ENCODE results near the gene NEDD4L. TPM values are rescaled to one million over a fixed set of nuclear protein-coding genes. Genes with fewer than 3 reads are reported as not detected.

The NEDD4L gene
- total RNA-seq, 1 donor from 2014 or later, result 32.6 TPM

- intact Hi-C loops (cut with micrococcal nuclease), result no loop called here
- CTCF ChIA-PET, result interaction anchor here (0.6 to 3.5 kb wide), 5 partner anchors 8 to 483 kb away, joined by 3 to 21 read pairs (median 4); partner anchors contain the start of gene NEDD4L
- H3K9me3 Mint-ChIP-seq, result no peaks in the 10 kb centered on the region
These were observed 73.9 kb downstream of the NEDD4L start for GRCh38 chr18:58117786-58118403.

GRCh38 chr18:58118536-58118935, 74.5 kb downstream of the NEDD4L start:
- ChIA-PET POLR2A (no interaction called here), CTCF (interaction anchor here (1.1 to 3.5 kb wide), 3 partner anchors 8 to 160 kb away, joined by 3 to 21 read pairs (median 5); partner anchors contain the start of gene NEDD4L)
- H3K9me3 Mint-ChIP-seq, result no peaks in the 10 kb centered on the region
- no peak for DNase-seq
- no peaks in the 10 kb centered on the region for H3K27me3 Mint-ChIP-seq
- H3K36me3 Mint-ChIP-seq (ENCODE audit: low read depth), result no peaks in the 10 kb centered on the region
- intact Hi-C loops (cut with micrococcal nuclease), result no loop called here
- TF ChIP-seq CTCF (IDR thresholded peaks at IDR 0.05), result no peak
- no peak overlapping the region for H3K27ac Mint-ChIP-seq
- H3K4me3 Mint-ChIP-seq, result no peak overlapping the region
- ATAC-seq (ENCODE audit: low read depth), result no peak
- peaks cover 3% of the 10 kb centered on the region for H3K4me1 Mint-ChIP-seq

More at GRCh38 chr18:58117786-58118403, 73.9 kb downstream of the NEDD4L start:
- H3K4me1 Mint-ChIP-seq, result peaks cover 10% of the 10 kb centered on the region
- H3K4me3 Mint-ChIP-seq, result no peak overlapping the region
- POLR2A ChIA-PET, result no interaction called here
- DNase-seq, result no peak
- H3K27me3 Mint-ChIP-seq, result no peaks in the 10 kb centered on the region
- no peak overlapping the region for H3K27ac Mint-ChIP-seq
- no peak for ATAC-seq (ENCODE audit: low read depth)
- no peak for TF ChIP-seq CTCF (IDR thresholded peaks at IDR 0.05)
- H3K36me3 Mint-ChIP-seq (ENCODE audit: low read depth), result no peaks in the 10 kb centered on the region

GRCh38 chr18:58119819-58120218, 75.8 kb downstream of the NEDD4L start:
- ATAC-seq (ENCODE audit: low read depth) (no peak), DNase-seq (no peak)
- ChIA-PET CTCF (interaction anchor here (1.1 to 3.5 kb wide), 4 partner anchors 62 to 238 kb away, joined by 3 to 21 read pairs (median 4); partner anchors contain the start of gene NEDD4L), POLR2A (no interaction called here)
- TF ChIP-seq CTCF (IDR thresholded peaks at IDR 0.05), result no peak
- H3K27me3 Mint-ChIP-seq, result no peaks in the 10 kb centered on the region
- H3K36me3 Mint-ChIP-seq (ENCODE audit: low read depth), result no peaks in the 10 kb centered on the region
- no peaks in the 10 kb centered on the region for H3K9me3 Mint-ChIP-seq
- H3K4me1 Mint-ChIP-seq, result no peaks in the 10 kb centered on the region
- H3K27ac Mint-ChIP-seq, result no peak overlapping the region
- intact Hi-C loops (cut with micrococcal nuclease), result loop anchor here (5.0 kb wide), 1 partner anchor 642 kb away; no protein-coding TSS in a partner anchor
- H3K4me3 Mint-ChIP-seq, result no peak overlapping the region

- Mint-ChIP-seq H3K4me3 (no peak overlapping the region), H3K4me1 (no peaks in the 10 kb centered on the region), H3K27me3 (no peaks in the 10 kb centered on the region), H3K27ac (no peak overlapping the region), H3K36me3 (ENCODE audit: low read depth) (no peaks in the 10 kb centered on the region), H3K9me3 (no peaks in the 10 kb centered on the region)
- no peak for TF ChIP-seq CTCF (IDR thresholded peaks at IDR 0.05)
- intact Hi-C loops (cut with micrococcal nuclease), result loop anchor here (5.0 kb wide), 1 partner anchor 638 kb away; no protein-coding TSS in a partner anchor
- DNase-seq (no peak), ATAC-seq (ENCODE audit: low read depth) (no peak)
- ChIA-PET CTCF (interaction anchor here (0.9 to 5.1 kb wide), 5 partner anchors 9 to 166 kb away, joined by 3 to 82 read pairs (median 4); no protein-coding TSS in a partner anchor), POLR2A (no interaction called here)
These were observed 80.4 kb downstream of the NEDD4L start for GRCh38 chr18:58124475-58124874.

GRCh38 chr18:58125183-58125582, 81.2 kb downstream of the NEDD4L start:
- intact Hi-C loops (cut with micrococcal nuclease), result no loop called here
- H3K36me3 Mint-ChIP-seq (ENCODE audit: low read depth), result no peaks in the 10 kb centered on the region
- no peak for TF ChIP-seq CTCF (IDR thresholded peaks at IDR 0.05)
- no peaks in the 10 kb centered on the region for H3K4me1 Mint-ChIP-seq
- H3K27me3 Mint-ChIP-seq, result no peaks in the 10 kb centered on the region
- DNase-seq, result no peak
- CTCF ChIA-PET, result interaction anchor here (0.7 to 5.1 kb wide), 5 partner anchors 9 to 167 kb away, joined by 3 to 82 read pairs (median 3); no protein-coding TSS in a partner anchor
- ATAC-seq (ENCODE audit: low read depth), result no peak
- no peaks in the 10 kb centered on the region for H3K9me3 Mint-ChIP-seq
- H3K4me3 Mint-ChIP-seq, result no peak overlapping the region
- POLR2A ChIA-PET, result no interaction called here
- H3K27ac Mint-ChIP-seq, result no peak overlapping the region

Measured in activated B cell treated with CpG ODN at 0.5 μM for 24 hours (primary cell).